ENCODE data around the gene DDIT4. TPM values are rescaled to one million over a fixed set of nuclear protein-coding genes. Genes with fewer than 3 reads are reported as not detected.
A peak's percentile ranks its signal among the peaks of the same experiment; 100 is the strongest.

The DDIT4 gene
- total and polyA plus RNA-seq, 9 of the 15 experiments (the other 6 are each of a cell fraction or from before 2014, with no cell fraction given), result 8.2 to 675 (median 159) TPM

DNA sequence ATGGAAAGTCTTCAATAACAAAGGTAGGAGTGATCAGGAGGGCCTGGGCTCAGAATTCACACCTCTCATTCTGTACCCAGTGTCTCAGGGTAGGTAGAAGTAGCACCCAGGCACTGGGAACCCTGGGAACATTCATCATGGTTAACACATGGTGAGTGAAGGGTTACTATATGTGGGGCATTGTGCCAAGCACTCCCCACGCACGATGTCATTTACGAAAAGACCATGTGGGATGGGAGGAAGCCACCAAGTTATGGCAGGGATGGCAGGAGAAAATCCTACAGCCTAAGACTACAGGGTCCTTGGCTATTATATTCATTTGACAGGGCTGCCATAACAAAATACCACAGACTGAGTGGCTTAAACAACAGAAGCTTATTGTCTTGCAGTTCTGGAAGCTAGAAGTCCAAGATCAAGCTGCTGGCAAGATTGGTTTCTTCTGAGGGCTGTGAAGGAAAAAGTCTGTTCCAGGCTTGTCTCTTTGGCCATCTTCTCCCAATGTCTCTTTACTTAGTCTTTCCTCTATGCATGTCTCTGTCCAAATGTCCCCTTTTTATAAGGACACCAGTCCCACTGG lies 27.7 kb upstream of the DDIT4 start (continued):
- TF ChIP-seq, protein P1, sequence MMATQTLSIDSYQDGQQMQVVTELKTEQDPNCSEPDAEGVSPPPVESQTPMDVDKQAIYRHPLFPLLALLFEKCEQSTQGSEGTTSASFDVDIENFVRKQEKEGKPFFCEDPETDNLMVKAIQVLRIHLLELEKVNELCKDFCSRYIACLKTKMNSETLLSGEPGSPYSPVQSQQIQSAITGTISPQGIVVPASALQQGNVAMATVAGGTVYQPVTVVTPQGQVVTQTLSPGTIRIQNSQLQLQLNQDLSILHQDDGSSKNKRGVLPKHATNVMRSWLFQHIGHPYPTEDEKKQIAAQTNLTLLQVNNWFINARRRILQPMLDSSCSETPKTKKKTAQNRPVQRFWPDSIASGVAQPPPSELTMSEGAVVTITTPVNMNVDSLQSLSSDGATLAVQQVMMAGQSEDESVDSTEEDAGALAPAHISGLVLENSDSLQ (IDR thresholded peaks at IDR 0.05), result no peak
- TF ChIP-seq ZNF79 (CRISPR knock-in tag; IDR thresholded peaks at IDR 0.05; ENCODE audit: low read depth), result peak; percentile 43; the same call in 1 of the 2 replicates
- TF ChIP-seq KDM1A (IDR thresholded peaks at IDR 0.05), result no peak
- TF ChIP-seq, protein P2, sequence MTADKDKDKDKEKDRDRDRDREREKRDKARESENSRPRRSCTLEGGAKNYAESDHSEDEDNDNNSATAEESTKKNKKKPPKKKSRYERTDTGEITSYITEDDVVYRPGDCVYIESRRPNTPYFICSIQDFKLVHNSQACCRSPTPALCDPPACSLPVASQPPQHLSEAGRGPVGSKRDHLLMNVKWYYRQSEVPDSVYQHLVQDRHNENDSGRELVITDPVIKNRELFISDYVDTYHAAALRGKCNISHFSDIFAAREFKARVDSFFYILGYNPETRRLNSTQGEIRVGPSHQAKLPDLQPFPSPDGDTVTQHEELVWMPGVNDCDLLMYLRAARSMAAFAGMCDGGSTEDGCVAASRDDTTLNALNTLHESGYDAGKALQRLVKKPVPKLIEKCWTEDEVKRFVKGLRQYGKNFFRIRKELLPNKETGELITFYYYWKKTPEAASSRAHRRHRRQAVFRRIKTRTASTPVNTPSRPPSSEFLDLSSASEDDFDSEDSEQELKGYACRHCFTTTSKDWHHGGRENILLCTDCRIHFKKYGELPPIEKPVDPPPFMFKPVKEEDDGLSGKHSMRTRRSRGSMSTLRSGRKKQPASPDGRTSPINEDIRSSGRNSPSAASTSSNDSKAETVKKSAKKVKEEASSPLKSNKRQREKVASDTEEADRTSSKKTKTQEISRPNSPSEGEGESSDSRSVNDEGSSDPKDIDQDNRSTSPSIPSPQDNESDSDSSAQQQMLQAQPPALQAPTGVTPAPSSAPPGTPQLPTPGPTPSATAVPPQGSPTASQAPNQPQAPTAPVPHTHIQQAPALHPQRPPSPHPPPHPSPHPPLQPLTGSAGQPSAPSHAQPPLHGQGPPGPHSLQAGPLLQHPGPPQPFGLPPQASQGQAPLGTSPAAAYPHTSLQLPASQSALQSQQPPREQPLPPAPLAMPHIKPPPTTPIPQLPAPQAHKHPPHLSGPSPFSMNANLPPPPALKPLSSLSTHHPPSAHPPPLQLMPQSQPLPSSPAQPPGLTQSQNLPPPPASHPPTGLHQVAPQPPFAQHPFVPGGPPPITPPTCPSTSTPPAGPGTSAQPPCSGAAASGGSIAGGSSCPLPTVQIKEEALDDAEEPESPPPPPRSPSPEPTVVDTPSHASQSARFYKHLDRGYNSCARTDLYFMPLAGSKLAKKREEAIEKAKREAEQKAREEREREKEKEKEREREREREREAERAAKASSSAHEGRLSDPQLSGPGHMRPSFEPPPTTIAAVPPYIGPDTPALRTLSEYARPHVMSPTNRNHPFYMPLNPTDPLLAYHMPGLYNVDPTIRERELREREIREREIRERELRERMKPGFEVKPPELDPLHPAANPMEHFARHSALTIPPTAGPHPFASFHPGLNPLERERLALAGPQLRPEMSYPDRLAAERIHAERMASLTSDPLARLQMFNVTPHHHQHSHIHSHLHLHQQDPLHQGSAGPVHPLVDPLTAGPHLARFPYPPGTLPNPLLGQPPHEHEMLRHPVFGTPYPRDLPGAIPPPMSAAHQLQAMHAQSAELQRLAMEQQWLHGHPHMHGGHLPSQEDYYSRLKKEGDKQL (CRISPR knock-in tag; IDR thresholded peaks at IDR 0.05; ENCODE audit: borderline replicate concordance), result 0 out of 2 replicates have a peak, but pooled peaks have one; percentile 12
- TF ChIP-seq, protein P3, sequence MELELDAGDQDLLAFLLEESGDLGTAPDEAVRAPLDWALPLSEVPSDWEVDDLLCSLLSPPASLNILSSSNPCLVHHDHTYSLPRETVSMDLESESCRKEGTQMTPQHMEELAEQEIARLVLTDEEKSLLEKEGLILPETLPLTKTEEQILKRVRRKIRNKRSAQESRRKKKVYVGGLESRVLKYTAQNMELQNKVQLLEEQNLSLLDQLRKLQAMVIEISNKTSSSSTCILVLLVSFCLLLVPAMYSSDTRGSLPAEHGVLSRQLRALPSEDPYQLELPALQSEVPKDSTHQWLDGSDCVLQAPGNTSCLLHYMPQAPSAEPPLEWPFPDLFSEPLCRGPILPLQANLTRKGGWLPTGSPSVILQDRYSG (tag; conservative IDR thresholded peaks at IDR 0.05; ENCODE audit: low read depth), result 0 out of 2 replicates have a peak, but pooled peaks have one; percentile 50
- TF ChIP-seq CHD2 (IDR thresholded peaks at IDR 0.05; ENCODE audit: low read depth, low read length), result no peak
- no peak for TF ChIP-seq ZNF780A (CRISPR knock-in tag; IDR thresholded peaks at IDR 0.05)
- TF ChIP-seq MLX (CRISPR knock-in tag; conservative IDR thresholded peaks at IDR 0.05), result no peak
- TF ChIP-seq LCOR (CRISPR knock-in tag; IDR thresholded peaks at IDR 0.05), result no peak
- no peak for TF ChIP-seq GTF2F1 (IDR thresholded peaks at IDR 0.05; ENCODE audit: low read depth, low read length)
- TF ChIP-seq ZNF146 (CRISPR knock-in tag; IDR thresholded peaks at IDR 0.05; ENCODE audit: unreplicated experiment), result no peak
- TF ChIP-seq MEF2D (tag; conservative IDR thresholded peaks at IDR 0.05; ENCODE audit: low read depth), result no peak
- no peak for TF ChIP-seq SRF (CRISPR knock-in tag; IDR thresholded peaks at IDR 0.05)
- TF ChIP-seq ASH1L (IDR thresholded peaks at IDR 0.05; ENCODE audit: borderline replicate concordance, low read depth, partially characterized antibody), result no peak
- TF ChIP-seq TBL1XR1 (IDR thresholded peaks at IDR 0.05; ENCODE audit: low read length in 2 of 2), result no peak
- TF ChIP-seq ZNF431 (CRISPR knock-in tag; IDR thresholded peaks at IDR 0.05), result no peak
- no peak for TF ChIP-seq JUND (IDR thresholded peaks at IDR 0.05; ENCODE audit: borderline replicate concordance, low read depth, low read length)
- no peak for TF ChIP-seq JUND (tag; IDR thresholded peaks at IDR 0.05; ENCODE audit: borderline replicate concordance, low read depth, low read length)
- no peak for TF ChIP-seq TFAP4 (CRISPR knock-in tag; IDR thresholded peaks at IDR 0.05; ENCODE audit: borderline replicate concordance)
